Fibroblast of skin of left quadriceps (primary cell): ENCODE measurements around the gene USP10.

ENCODE experiments used
- DNase-seq, 2 experiments: peaks; one replicate each; pipeline ENCODE4 v3.0.0-alpha.2; 2013; ENCODE audit warnings: low read depth in 2 of 2

Gene USP10, protein sequence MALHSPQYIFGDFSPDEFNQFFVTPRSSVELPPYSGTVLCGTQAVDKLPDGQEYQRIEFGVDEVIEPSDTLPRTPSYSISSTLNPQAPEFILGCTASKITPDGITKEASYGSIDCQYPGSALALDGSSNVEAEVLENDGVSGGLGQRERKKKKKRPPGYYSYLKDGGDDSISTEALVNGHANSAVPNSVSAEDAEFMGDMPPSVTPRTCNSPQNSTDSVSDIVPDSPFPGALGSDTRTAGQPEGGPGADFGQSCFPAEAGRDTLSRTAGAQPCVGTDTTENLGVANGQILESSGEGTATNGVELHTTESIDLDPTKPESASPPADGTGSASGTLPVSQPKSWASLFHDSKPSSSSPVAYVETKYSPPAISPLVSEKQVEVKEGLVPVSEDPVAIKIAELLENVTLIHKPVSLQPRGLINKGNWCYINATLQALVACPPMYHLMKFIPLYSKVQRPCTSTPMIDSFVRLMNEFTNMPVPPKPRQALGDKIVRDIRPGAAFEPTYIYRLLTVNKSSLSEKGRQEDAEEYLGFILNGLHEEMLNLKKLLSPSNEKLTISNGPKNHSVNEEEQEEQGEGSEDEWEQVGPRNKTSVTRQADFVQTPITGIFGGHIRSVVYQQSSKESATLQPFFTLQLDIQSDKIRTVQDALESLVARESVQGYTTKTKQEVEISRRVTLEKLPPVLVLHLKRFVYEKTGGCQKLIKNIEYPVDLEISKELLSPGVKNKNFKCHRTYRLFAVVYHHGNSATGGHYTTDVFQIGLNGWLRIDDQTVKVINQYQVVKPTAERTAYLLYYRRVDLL

DNA sequence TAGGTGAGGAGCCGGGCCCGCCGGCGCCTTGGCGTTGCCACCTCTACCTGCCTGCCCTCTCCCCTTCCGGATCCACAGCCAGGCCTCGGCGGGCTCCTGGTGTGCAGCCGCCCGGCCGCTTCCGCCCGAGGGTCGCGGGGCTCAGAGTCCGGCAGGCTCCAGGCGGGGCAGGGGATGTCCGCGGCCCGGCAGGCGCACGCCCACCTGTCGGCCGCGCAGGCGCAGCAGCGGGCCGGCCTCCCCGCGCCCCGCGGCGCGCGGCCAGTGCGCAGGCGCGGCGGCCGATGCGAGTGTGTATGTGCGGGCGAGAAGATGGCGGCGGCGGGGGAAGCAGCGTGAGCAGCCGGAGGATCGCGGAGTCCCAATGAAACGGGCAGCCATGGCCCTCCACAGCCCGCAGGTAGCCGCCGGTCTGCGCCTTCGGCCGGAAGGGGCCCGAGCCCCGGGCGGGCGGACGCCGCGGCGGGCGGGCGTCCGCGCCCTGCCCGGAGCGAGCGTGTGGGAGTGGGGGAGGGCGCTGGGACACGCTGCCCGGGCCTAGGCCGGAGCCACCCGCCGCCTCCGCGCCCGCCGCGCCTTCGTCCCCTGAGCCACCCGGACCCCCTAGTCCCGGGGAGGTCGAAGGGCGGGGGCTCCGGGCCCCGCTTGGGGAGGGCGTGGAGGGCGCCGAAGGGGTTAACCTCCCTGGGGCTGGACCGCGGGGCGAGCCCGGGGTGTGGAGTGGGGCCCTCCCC lies at the start of gene USP10:
USP10 (plus strand) TSS at position 289 of the 734 bp plus-strand sequence; CDS start at position 380, 91 bp downstream.
- DNase-seq, result peak; percentile 45 to 46

DNA sequence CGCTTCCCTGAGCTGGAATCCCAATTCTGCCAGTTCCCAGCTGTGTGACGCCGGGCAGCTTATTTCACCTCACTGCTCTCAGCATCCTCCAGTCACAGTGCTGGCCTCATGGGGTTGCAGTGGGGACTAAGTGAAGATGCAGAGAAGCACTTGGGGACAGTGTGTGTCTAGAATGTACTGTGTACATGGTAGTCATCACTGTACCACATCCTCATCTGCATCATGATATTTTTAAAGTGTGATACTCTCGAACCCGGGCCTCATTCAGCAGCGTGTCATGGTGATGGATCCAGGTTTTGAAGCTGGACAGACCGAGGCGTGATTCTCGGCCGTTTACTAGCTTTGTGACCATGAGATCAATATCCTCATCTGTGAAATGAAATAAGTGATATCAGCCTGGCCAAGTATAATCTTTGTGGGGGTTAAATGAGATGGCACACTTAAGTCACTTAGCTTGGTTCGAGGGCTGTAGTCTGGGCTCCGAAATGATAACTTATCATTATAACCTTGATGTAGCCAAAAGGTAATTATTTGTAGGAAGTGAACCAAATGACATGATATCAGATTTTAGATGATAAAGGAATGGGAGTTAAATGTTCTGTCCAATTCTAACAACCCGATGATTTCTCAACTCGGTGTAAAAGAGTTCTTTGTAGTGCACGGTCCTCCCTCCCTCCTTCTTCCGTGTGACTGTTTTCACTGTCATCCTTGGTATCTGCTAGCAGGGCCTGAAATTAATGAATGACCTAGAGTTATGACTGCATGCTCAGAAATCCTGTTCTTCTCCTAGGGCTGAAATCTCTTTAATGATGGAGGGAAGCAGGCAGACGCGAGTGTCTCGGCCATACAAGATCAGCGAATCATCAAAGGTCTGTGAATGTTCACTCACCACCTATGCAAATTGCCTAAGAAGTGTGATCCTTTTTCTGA lies 49.5 kb upstream of the USP10 start:
- DNase-seq, result peak; percentile 55 to 56

GRCh38 chr16:84652566-84652965 lies 47.2 kb upstream of the USP10 start:
- DNase-seq, result no peak

DNA sequence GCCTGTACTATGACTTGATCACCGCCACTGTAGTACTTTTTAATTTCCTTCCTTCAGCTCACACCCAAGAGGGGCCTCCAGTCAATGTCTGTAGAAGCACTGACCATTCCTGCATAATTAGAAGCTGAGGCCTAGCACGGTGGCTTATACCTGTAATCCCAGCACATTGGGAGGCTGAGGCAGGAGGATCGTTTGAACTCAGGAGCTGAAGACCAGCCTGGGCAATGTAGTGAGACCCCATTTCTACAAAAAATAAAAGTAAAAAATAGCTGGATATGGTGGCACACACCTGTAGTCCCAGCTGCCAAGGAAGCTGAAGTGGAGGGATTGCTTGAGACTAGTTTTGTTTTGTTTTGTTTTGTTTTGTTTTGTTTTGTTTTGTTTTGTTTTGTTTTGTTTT lies 45.6 kb upstream of the USP10 start:
- DNase-seq, result no peak

- DNase-seq, result no peak
Measured at GRCh38 chr16:84654998-84655397, 44.8 kb upstream of the USP10 start.

DNA sequence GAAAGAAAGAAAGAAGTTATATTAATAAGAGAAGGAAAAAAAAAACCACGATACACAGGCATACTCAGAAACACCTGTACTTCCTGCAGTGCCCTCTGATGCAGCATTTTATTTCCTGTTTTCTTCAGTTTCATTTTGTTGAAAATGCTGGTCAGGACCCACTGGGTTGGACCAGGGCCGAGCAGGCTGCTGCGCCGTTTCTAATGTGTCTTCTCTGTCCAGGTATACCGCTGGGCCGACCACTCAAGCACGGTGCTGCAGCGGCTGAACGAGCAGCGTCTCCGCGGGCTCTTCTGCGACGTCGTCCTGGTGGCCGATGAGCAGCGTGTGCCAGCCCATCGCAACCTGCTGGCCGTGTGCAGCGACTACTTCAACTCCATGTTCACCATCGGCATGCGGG lies 43.2 kb upstream of the USP10 start:
- no peak for DNase-seq

DNA sequence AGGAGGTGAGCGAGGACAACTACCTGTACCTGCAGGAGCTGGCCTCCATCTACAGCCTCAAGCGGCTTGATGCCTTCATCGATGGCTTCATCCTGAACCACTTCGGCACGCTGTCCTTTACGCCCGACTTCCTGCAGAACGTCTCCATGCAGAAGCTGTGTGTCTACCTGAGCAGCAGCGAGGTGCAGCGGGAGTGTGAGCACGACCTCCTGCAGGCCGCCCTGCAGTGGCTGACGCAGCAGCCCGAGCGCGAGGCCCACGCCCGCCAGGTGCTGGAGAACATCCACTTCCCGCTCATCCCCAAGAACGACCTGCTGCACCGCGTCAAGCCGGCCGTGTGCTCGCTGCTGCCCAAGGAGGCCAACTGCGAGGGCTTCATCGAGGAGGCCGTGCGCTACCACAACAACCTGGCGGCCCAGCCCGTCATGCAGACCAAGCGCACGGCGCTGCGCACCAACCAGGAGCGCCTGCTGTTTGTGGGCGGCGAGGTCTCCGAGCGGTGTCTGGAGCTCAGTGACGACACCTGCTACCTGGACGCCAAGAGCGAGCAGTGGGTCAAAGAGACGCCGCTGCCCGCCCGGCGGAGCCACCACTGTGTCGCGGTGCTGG lies 42.5 kb upstream of the USP10 start:
- no peak for DNase-seq

DNA sequence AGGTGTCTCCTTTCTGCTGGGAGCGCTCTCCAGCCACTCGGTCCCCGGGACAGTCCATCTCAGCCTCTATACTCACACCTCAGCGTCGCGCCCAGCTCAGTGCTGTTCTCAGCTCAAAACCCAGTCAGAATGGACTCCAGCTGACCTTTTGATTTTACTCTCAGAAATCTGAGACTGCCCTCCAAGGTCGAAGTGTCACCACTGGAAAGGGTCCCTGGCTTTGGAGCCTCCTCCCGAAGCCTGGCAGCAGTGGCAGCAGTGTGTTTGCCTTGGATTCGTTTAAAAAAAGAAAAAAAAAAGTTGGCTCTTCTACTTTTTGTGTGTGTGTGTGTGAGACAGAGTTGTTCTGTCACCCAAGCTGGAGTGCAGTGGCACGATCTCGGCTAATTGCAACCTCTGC lies 41.1 kb upstream of the USP10 start:
- no peak for DNase-seq

DNA sequence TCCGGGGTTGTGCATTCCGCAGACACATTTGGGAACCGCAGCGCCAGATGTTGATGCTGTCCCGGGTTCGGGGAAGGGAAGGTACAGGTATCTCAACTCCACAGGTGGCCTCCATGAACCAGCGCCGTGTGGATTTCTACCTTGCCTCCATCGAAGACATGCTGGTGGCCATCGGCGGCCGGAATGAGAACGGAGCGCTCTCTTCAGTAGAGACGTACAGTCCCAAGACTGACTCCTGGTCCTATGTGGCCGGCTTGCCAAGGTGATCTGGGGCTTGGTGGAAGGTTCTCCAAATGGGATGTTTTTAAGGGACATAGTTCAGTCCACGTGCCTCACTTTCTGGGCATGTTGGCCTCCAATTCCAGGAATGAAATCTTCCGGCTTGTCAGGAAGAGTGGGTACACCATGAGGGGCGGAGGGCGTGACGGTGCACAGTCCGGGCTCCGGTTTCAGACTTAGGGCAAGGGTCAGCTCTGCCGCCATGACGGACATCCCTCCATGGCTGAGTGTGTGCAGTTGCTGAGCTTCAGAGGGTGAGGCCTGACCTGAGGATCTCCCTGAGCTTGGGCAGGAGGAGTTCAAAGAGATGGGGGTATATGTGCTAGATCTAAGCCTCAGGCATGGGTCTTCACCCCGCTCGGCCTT lies 40.0 kb upstream of the USP10 start:
- DNase-seq, result no peak

DNA sequence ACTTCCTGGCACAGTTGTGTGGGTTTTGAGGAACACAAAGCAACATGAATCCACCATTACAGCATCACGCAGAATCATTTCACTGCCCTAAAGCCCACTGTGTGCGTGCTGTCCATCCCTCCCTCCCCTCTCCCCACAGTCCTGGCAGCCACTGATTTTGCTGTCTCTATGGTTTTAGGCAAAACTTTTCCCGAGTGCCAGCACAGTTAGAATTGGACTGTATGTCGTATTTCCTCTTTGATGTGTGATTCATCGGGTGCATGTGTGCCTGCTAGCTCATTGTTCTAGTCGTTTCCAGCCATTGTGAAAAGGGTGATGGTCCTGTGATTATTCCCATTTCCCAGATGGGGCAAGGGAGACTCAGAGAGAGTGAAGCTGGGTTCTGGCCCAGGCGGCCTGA lies 38.8 kb upstream of the USP10 start:
- DNase-seq, result no peak

GRCh38 chr16:84661418-84662060 lies 38.3 kb upstream of the USP10 start:
- DNase-seq, result no peak

DNA sequence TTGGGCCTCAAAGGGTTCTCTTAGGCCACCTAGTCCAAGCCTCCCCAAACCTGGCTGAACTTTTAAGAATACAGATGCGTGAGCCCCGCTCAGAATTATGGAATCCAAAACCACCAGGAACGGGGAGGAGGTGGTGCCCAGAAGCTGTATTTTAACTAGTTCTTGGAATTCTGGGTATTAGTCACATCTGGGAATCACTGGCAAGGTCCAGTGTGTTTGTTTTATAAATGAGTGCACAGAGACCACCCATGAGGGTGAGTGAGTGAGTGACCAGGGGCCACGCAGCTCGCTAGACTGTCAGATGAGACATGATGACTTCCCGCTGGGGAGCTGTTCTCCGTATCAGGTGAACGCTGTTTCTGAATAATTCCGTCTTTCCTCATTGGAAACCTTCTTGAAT lies 37.3 kb upstream of the USP10 start:
- no peak for DNase-seq

DNA sequence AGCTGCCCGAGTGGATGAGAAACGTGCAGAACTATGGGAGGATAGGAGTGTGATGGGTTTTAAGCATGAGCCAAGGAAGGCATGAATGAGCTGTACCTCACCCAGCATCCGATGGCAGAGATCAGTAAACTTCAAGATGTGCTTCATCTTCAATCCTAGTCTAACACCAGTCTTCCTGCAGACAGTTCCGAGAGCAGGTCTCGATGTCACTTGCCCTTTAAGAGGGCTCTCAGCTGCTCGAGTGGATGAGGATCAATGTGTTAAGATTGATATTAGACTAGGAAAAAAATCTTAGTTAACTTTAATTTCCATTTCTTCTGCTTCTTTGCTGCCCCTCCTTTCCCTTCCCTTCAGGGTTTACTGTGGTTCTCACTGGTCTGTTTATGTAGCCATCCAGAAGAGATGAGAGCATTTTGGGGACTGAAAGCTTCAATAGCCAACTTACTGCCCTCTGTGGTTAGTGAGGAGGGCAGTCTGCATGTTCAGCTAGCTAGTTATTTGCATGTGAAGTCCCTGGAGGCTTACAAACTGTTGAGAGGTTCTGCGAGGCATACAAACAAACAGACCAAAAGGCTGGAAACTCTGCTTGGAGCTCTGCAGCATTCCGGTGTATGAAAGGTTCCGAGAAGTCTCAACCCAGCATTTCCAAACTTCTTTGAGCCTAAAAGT lies 36.2 kb upstream of the USP10 start:
- no peak for DNase-seq

DNA sequence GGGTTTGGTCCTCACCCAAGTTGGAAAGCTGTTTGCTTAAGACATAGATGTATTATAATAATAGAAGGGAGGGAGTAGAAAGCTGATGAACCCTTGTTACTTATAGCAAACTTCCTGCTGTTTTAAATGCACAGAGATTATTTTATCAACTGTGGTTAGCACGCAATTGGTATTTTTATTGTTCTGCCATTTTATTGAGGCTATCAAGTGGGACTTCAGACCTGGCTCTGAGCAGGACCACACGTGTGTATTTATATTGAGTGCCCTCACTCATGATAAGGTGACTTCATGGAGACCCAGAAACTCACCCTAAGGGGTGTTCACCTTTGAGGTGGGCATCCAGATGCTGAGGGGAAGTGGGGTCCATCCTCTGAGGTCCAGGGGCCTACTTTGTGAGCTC lies 34.4 kb upstream of the USP10 start:
- no peak for DNase-seq

GRCh38 chr16:84665843-84666242 lies 34.0 kb upstream of the USP10 start:
- no peak for DNase-seq

DNA sequence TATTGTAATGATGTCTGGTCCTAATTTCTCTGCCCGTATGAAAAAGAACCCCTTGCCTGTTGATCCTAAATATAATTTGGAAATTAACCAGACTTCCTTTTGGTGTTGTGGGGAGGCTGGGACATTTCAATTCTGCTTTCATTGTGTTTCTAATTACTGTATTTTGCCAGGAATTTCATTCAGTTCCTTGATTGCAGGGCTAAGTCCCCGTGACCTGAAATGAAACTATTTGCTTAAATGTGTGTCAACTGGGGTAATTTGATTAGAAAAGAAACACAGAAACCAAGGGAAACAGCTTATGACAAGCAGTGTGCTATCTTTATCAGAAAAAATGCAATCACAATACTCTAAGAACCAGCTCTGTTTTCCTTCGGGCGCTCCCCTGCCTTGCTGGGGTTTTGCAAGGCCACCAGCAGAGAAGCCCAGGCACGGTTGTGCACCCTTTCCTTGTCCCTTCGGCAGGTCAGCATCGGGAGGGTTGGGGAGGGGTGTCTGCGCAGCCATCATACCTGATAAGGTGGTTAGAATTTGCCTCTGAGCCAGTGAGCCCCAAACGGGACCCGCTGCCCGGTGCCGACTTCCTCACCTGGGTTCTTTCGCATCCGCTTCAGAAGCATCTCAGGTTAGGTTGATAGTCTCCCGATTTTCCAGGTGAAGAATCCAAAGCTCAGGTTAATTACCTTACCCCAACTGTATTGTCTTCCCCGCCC lies 32.0 kb upstream of the USP10 start:
- peak; percentile 37 to 44 for DNase-seq

DNA sequence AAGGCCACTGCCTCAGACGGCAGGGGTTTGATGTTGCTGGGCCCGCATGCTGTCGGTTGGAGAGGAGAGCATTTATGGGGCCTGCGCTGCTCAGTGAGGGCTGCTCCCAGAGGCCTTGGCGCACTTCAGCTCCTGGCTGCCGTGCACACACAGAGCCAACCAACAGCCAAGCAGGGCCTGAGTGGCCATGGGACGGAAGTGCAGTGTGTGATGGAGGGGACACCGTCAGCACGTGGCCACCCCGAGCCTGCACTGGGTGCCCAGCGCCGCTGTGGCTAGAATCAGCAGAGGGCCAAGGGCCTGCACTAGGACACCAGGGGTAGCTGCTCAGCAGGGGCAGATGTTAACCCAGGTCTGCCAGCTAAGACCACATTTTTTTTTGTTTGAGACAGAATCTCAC lies 29.7 kb upstream of the USP10 start:
- no peak for DNase-seq
